ENCODE measurements around the gene WDR64.
"Not testable (repeated sequence)": the region's sequence is repeated elsewhere in the genome, so short reads cannot be mapped to it uniquely, and the experiment has no call there.

The WDR64 gene

GRCh38 chr1:241789061-241789460 lies 137.0 kb downstream of the WDR64 start:
- Histone ChIP-seq H3K4me1 (ENCODE audit: control insufficient read depth, insufficient read depth, low read length) (no peaks in the 10 kb centered on the region), H3K36me3 (ENCODE audit: control insufficient read depth, insufficient read depth, low read length) (no peaks in the 10 kb centered on the region), H3K9me3 (ENCODE audit: control insufficient read depth, insufficient read depth, low read length) (no peaks in the 10 kb centered on the region), H3K4me3 (ENCODE audit: low read depth, low read length) (no peak overlapping the region), H3K9ac (ENCODE audit: low read depth, low read length) (no peak overlapping the region), H3K27me3 (ENCODE audit: control insufficient read depth, insufficient read depth, low read length) (no peaks in the 10 kb centered on the region)

- no peak overlapping the region for H3K9ac ChIP-seq (ENCODE audit: low read depth, low read length)
- H3K36me3 ChIP-seq (ENCODE audit: control insufficient read depth, insufficient read depth, low read length), result no peaks in the 10 kb centered on the region
- H3K4me3 ChIP-seq (ENCODE audit: low read depth, low read length), result no peak overlapping the region
- H3K27me3 ChIP-seq (ENCODE audit: control insufficient read depth, insufficient read depth, low read length), result no peaks in the 10 kb centered on the region
- no peaks in the 10 kb centered on the region for H3K9me3 ChIP-seq (ENCODE audit: control insufficient read depth, insufficient read depth, low read length)
- no peaks in the 10 kb centered on the region for H3K4me1 ChIP-seq (ENCODE audit: control insufficient read depth, insufficient read depth, low read length)
Observed at GRCh38 chr1:241799416-241799815, 147.3 kb downstream of the WDR64 start.

GRCh38 chr1:241800640-241801039 lies 148.6 kb downstream of the WDR64 start:
- no peaks in the 10 kb centered on the region for H3K4me1 ChIP-seq (ENCODE audit: control insufficient read depth, insufficient read depth, low read length)
- H3K9ac ChIP-seq (ENCODE audit: low read depth, low read length), result no peak overlapping the region
- H3K27me3 ChIP-seq (ENCODE audit: control insufficient read depth, insufficient read depth, low read length), result no peaks in the 10 kb centered on the region
- H3K9me3 ChIP-seq (ENCODE audit: control insufficient read depth, insufficient read depth, low read length), result no peaks in the 10 kb centered on the region
- no peaks in the 10 kb centered on the region for H3K36me3 ChIP-seq (ENCODE audit: control insufficient read depth, insufficient read depth, low read length)
- H3K4me3 ChIP-seq (ENCODE audit: low read depth, low read length), result no peak overlapping the region

- H3K27me3 ChIP-seq (ENCODE audit: control insufficient read depth, insufficient read depth, low read length), result no peaks in the 10 kb centered on the region
- no peaks in the 10 kb centered on the region for H3K36me3 ChIP-seq (ENCODE audit: control insufficient read depth, insufficient read depth, low read length)
- no peak overlapping the region for H3K4me3 ChIP-seq (ENCODE audit: low read depth, low read length)
- no peaks in the 10 kb centered on the region for H3K4me1 ChIP-seq (ENCODE audit: control insufficient read depth, insufficient read depth, low read length)
- H3K9me3 ChIP-seq (ENCODE audit: control insufficient read depth, insufficient read depth, low read length), result no peaks in the 10 kb centered on the region
- H3K9ac ChIP-seq (ENCODE audit: low read depth, low read length), result no peak overlapping the region
Observed at GRCh38 chr1:241802863-241803262, 150.8 kb downstream of the WDR64 start.

GRCh38 chr1:241804706-241805105 lies 152.6 kb downstream of the WDR64 start:
- H3K9me3 ChIP-seq (ENCODE audit: control insufficient read depth, insufficient read depth, low read length), result not testable (repeated sequence)

GRCh38 chr1:241808265-241808664 lies 156.2 kb downstream of the WDR64 start:
- no peaks in the 10 kb centered on the region for H3K27me3 ChIP-seq (ENCODE audit: control insufficient read depth, insufficient read depth, low read length)
- no peak overlapping the region for H3K4me3 ChIP-seq (ENCODE audit: low read depth, low read length)
- no peaks in the 10 kb centered on the region for H3K36me3 ChIP-seq (ENCODE audit: control insufficient read depth, insufficient read depth, low read length)
- no peak overlapping the region for H3K9ac ChIP-seq (ENCODE audit: low read depth, low read length)
- no peaks in the 10 kb centered on the region for H3K9me3 ChIP-seq (ENCODE audit: control insufficient read depth, insufficient read depth, low read length)
- H3K4me1 ChIP-seq (ENCODE audit: control insufficient read depth, insufficient read depth, low read length), result no peaks in the 10 kb centered on the region

More at GRCh38 chr1:241804706-241805105, 152.6 kb downstream of the WDR64 start:
- not testable (repeated sequence) for H3K27me3 ChIP-seq (ENCODE audit: control insufficient read depth, insufficient read depth, low read length); H3K4me3 ChIP-seq (ENCODE audit: low read depth, low read length); H3K4me1 ChIP-seq (ENCODE audit: control insufficient read depth, insufficient read depth, low read length); H3K9ac ChIP-seq (ENCODE audit: low read depth, low read length); H3K36me3 ChIP-seq (ENCODE audit: control insufficient read depth, insufficient read depth, low read length)

- Histone ChIP-seq H3K4me3 (ENCODE audit: low read depth, low read length) (no peak overlapping the region), H3K9ac (ENCODE audit: low read depth, low read length) (no peak overlapping the region), H3K9me3 (ENCODE audit: control insufficient read depth, insufficient read depth, low read length) (no peaks in the 10 kb centered on the region), H3K27me3 (ENCODE audit: control insufficient read depth, insufficient read depth, low read length) (no peaks in the 10 kb centered on the region), H3K4me1 (ENCODE audit: control insufficient read depth, insufficient read depth, low read length) (no peaks in the 10 kb centered on the region), H3K36me3 (ENCODE audit: control insufficient read depth, insufficient read depth, low read length) (no peaks in the 10 kb centered on the region)
Observed at GRCh38 chr1:241810769-241811405, 158.8 kb downstream of the WDR64 start.

GRCh38 chr1:241813768-241814320 lies 161.8 kb downstream of the WDR64 start:
- Histone ChIP-seq H3K4me1 (ENCODE audit: control insufficient read depth, insufficient read depth, low read length) (no peaks in the 10 kb centered on the region), H3K9ac (ENCODE audit: low read depth, low read length) (no peak overlapping the region), H3K9me3 (ENCODE audit: control insufficient read depth, insufficient read depth, low read length) (no peaks in the 10 kb centered on the region), H3K27me3 (ENCODE audit: control insufficient read depth, insufficient read depth, low read length) (no peaks in the 10 kb centered on the region), H3K36me3 (ENCODE audit: control insufficient read depth, insufficient read depth, low read length) (no peaks in the 10 kb centered on the region), H3K4me3 (ENCODE audit: low read depth, low read length) (no peak overlapping the region)

- Histone ChIP-seq H3K36me3 (ENCODE audit: control insufficient read depth, insufficient read depth, low read length) (no peaks in the 10 kb centered on the region), H3K9ac (ENCODE audit: low read depth, low read length) (no peak overlapping the region), H3K9me3 (ENCODE audit: control insufficient read depth, insufficient read depth, low read length) (no peaks in the 10 kb centered on the region), H3K4me3 (ENCODE audit: low read depth, low read length) (no peak overlapping the region), H3K27me3 (ENCODE audit: control insufficient read depth, insufficient read depth, low read length) (no peaks in the 10 kb centered on the region), H3K4me1 (ENCODE audit: control insufficient read depth, insufficient read depth, low read length) (no peaks in the 10 kb centered on the region)
Observed at GRCh38 chr1:241816008-241816407, 163.9 kb downstream of the WDR64 start.

- no peaks in the 10 kb centered on the region for H3K36me3 ChIP-seq (ENCODE audit: control insufficient read depth, insufficient read depth, low read length)
- no peaks in the 10 kb centered on the region for H3K9me3 ChIP-seq (ENCODE audit: control insufficient read depth, insufficient read depth, low read length)
- H3K27me3 ChIP-seq (ENCODE audit: control insufficient read depth, insufficient read depth, low read length), result no peaks in the 10 kb centered on the region
- H3K4me1 ChIP-seq (ENCODE audit: control insufficient read depth, insufficient read depth, low read length), result no peaks in the 10 kb centered on the region
- no peak overlapping the region for H3K9ac ChIP-seq (ENCODE audit: low read depth, low read length)
- no peak overlapping the region for H3K4me3 ChIP-seq (ENCODE audit: low read depth, low read length)
Observed at GRCh38 chr1:241817331-241817792, 165.3 kb downstream of the WDR64 start.

GRCh38 chr1:241817956-241818612 lies 166.0 kb downstream of the WDR64 start:
- H3K9me3 ChIP-seq (ENCODE audit: control insufficient read depth, insufficient read depth, low read length), result no peaks in the 10 kb centered on the region
- H3K4me3 ChIP-seq (ENCODE audit: low read depth, low read length), result no peak overlapping the region
- no peaks in the 10 kb centered on the region for H3K27me3 ChIP-seq (ENCODE audit: control insufficient read depth, insufficient read depth, low read length)
- no peaks in the 10 kb centered on the region for H3K4me1 ChIP-seq (ENCODE audit: control insufficient read depth, insufficient read depth, low read length)
- no peak overlapping the region for H3K9ac ChIP-seq (ENCODE audit: low read depth, low read length)
- no peaks in the 10 kb centered on the region for H3K36me3 ChIP-seq (ENCODE audit: control insufficient read depth, insufficient read depth, low read length)

GRCh38 chr1:241819340-241819866 lies 167.3 kb downstream of the WDR64 start:
- Histone ChIP-seq H3K4me1 (ENCODE audit: control insufficient read depth, insufficient read depth, low read length) (no peaks in the 10 kb centered on the region), H3K9ac (ENCODE audit: low read depth, low read length) (no peak overlapping the region), H3K27me3 (ENCODE audit: control insufficient read depth, insufficient read depth, low read length) (no peaks in the 10 kb centered on the region), H3K9me3 (ENCODE audit: control insufficient read depth, insufficient read depth, low read length) (no peaks in the 10 kb centered on the region), H3K4me3 (ENCODE audit: low read depth, low read length) (no peak overlapping the region), H3K36me3 (ENCODE audit: control insufficient read depth, insufficient read depth, low read length) (no peaks in the 10 kb centered on the region)

Data from iPS-15b (cell line).